GM13977 (cell line): ENCODE data around the gene IDH1.

ENCODE experiments used
- DNase-seq: peaks from one replicate; pipeline ENCODE4 v3.0.0; 2012; ENCODE audit warnings: low spot score
- in situ Hi-C: fragments of 300-500 bp; cut with MboI; formaldehyde crosslinking; loops from one replicate; pipeline ENCODE4 v1.12.0; 2022; ENCODE audit warnings: low sequenced_read_pairs, low pct_unique_long_range_greater_than_20kb, mixed read lengths, inconsistent platforms; ENCODE audit not compliant: unreplicated experiment
- TF ChIP-seq, protein P1 (sequence below): IDR thresholded peaks from 2 replicates; pipeline ENCODE4 v1.5.1; 2012; ENCODE audit warnings: mild to moderate bottlenecking, control low read depth; ENCODE audit not compliant: insufficient read depth; ENCODE audit errors: extremely low read depth, missing control alignments

Gene IDH1

DNA sequence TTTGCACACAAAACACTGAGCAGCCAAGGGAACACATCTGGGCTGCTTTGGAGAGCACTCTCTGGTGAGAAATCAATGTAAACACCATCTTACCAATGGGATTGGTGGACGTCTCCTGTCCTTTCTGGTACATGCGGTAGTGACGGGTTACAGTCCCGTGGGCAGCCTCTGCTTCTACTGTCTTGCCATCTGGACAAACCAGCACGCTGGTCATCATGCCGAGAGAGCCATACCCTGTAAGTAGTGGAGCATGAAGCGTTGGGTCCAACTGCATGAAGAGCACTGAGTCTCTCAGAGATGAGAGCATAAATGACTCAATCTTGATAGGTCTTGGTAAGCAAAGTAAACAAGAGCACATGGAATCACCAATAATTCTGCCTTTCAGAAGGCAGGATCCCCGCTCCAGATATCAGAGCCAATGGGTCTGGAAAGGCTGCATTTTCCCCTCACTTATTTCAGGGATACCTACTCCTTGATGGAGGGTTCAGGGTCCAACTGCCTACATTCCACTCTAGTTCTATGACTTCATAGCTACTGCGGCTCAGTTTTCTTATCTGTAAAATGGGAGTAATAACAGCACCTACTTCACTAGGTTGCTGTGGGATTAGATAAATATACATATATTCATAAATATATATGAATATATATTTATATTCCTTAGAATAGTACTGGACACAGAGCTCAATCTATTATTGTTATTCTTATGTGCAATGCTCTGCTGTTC is 14.9 kb downstream of the IDH1 start:
- no peak for DNase-seq
- TF ChIP-seq, protein P1, sequence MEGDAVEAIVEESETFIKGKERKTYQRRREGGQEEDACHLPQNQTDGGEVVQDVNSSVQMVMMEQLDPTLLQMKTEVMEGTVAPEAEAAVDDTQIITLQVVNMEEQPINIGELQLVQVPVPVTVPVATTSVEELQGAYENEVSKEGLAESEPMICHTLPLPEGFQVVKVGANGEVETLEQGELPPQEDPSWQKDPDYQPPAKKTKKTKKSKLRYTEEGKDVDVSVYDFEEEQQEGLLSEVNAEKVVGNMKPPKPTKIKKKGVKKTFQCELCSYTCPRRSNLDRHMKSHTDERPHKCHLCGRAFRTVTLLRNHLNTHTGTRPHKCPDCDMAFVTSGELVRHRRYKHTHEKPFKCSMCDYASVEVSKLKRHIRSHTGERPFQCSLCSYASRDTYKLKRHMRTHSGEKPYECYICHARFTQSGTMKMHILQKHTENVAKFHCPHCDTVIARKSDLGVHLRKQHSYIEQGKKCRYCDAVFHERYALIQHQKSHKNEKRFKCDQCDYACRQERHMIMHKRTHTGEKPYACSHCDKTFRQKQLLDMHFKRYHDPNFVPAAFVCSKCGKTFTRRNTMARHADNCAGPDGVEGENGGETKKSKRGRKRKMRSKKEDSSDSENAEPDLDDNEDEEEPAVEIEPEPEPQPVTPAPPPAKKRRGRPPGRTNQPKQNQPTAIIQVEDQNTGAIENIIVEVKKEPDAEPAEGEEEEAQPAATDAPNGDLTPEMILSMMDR = no peak
- in situ Hi-C loops = no loop called here

DNA sequence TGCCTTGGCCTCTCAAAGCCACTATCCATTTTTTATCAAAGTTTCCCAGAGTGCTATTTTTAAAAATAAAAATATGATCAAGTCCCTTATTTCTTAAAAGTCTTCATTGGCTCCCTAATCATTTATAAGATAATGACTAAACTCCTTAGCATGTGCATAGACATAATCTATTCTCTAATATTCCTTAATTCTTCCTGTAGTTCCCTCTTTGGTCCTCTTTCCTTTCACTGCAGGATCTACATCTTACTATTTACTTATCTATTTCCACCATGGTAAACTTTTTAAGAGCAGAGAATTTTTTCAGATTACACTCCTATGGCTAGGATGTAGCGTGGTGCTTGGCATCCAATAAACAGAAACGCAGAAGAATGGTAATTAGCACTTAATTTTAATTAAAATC is 19.0 kb downstream of the IDH1 start:
- in situ Hi-C loops = no loop called here
- TF ChIP-seq, protein P1 = no peak
- DNase-seq = no peak

DNA sequence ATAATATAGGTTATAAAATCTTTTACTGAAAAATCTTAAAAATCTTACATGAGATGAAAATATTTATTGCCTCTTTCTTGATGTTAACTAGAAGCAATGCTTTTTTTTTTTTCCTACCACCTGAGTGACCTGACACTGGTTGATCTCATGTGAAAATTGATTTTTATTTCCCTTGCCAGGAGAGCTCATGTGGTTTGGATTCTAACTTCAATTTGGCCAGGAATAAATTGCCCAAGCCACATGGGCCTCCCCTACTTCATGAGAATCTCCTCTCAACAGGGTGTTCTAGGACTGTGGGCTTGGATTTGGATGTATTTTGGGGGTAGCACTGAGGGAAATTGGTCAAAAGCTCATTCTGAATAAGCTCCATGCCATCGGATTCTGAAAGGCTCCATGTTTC is 20.1 kb downstream of the IDH1 start:
- in situ Hi-C loops = no loop called here
- no peak for DNase-seq
- TF ChIP-seq, protein P1 = no peak

DNA sequence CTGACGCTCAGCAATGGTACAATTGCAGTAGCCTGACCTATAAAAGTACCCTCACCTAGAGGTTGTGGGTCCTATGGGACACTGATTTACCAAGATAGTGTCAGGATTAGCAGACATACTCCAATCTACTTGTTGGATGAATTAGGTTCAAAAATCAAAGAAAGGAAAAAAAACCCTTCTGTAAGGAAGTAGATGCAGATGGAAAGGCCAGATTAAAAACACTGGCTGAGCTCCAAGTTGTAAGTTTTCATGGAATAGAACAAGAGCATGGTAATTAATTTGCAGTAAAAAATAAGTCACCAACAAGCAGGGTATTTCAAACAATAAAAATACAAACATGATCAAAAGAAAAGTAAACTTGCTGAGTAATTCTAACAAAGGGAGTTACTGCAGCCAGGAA is 26.4 kb downstream of the IDH1 start:
- TF ChIP-seq, protein P1 = no peak
- in situ Hi-C loops = no loop called here
- no peak for DNase-seq

DNA sequence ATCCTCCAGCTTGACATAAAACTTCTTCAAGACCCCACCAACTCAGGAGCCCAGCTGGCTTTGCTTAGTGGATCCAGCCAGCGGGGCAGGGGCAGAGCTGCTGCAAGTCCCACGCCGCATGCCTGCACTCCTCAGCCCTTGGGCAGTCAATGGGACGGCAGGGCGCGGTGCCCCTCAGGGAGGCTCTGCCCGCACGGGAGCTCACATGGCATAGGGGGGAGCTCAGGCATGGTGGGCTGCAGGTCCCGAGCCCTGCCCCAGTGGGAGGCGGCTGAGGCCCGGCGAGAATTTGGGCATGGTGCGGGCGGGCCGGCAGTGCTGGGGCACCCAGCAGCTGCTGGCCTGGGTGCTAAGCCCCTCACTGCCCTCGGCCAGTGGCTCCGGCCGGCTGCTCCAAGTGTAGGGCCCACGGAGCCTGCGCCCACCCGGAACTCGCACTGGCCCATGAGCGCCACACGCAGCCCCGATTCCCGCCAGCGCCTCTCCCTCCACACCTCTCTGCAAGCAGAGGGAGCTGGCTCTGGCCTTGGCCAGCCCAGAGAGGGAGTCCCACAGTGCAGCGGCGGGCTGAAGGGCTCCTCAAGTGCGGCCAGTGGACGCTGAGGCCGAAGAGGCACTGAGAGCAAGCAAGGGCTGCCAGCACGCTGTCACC is 27.2 kb downstream of the IDH1 start:
- no peak for DNase-seq
- TF ChIP-seq, protein P1 = no peak
- in situ Hi-C loops = no loop called here

DNA sequence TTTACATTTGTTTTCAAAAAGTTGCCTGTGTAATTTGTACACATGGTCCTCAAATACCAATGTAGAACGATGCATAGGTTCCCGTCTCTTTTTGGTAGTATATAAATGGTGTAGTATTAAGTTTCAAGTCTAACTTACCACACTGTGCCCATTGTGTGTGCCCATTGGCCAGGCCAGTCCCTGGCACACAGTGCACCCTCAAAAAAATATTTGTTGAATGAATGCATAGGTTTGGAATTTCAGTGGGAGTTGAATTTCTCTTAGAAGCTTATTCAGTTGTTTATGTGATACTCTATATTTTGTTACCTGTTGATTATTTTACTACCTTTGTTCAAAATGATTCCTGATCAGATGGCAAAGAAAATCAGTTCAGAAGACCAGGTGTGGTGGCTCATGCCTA is 30.1 kb downstream of the IDH1 start:
- in situ Hi-C loops = no loop called here
- TF ChIP-seq, protein P1 = no peak
- DNase-seq = no peak
